Measurements from ENCODE around the gene NBAS. TPM values are rescaled to one million over a fixed set of nuclear protein-coding genes. Genes with fewer than 3 reads are reported as not detected.

The NBAS gene
- total RNA-seq, 1 experiment from 2014 or later, result 32.5 TPM

GRCh38 chr2:15230599-15231192, 330.4 kb downstream of the NBAS start:
- H3K4me2 ChIP-seq (ENCODE audit: insufficient read depth, insufficient read length, low read length), result no peak overlapping the region
- H3K9ac ChIP-seq (ENCODE audit: extremely low read depth, insufficient read length, low read length), result no peak overlapping the region
- TF ChIP-seq, protein P1, sequence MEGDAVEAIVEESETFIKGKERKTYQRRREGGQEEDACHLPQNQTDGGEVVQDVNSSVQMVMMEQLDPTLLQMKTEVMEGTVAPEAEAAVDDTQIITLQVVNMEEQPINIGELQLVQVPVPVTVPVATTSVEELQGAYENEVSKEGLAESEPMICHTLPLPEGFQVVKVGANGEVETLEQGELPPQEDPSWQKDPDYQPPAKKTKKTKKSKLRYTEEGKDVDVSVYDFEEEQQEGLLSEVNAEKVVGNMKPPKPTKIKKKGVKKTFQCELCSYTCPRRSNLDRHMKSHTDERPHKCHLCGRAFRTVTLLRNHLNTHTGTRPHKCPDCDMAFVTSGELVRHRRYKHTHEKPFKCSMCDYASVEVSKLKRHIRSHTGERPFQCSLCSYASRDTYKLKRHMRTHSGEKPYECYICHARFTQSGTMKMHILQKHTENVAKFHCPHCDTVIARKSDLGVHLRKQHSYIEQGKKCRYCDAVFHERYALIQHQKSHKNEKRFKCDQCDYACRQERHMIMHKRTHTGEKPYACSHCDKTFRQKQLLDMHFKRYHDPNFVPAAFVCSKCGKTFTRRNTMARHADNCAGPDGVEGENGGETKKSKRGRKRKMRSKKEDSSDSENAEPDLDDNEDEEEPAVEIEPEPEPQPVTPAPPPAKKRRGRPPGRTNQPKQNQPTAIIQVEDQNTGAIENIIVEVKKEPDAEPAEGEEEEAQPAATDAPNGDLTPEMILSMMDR (conservative IDR thresholded peaks at IDR 0.05), result no peak
- H3K23ac ChIP-seq (ENCODE audit: insufficient read length, low read depth, low read length), result no peak overlapping the region
- H3K27ac ChIP-seq (ENCODE audit: insufficient read length, low read depth, low read length), result no peak overlapping the region
- H3K56ac ChIP-seq (ENCODE audit: insufficient read length, low read depth, low read length), result no peak overlapping the region
- no peaks in the 10 kb centered on the region for H3K9me3 ChIP-seq (ENCODE audit: control insufficient read depth, low read depth, low read length)
- peaks cover 0 to 4% (median 3%) of the 10 kb centered on the region in 3 experiments; a peak in 3 of 7 replicates for H3K36me3 Mint-ChIP-seq (ENCODE audit: insufficient read depth in 1 of 3, low read depth in 3 of 3)
- no peak overlapping the region for H3K4ac ChIP-seq (ENCODE audit: low read depth, low read length)
- no peaks in the 10 kb centered on the region; a peak in 2 of 5 replicates for H3K9me3 Mint-ChIP-seq
- no peaks in the 10 kb centered on the region for H3K23me2 ChIP-seq (ENCODE audit: insufficient read length, low read depth, low read length, poor library complexity, severe bottlenecking)
- no peak overlapping the region for H2BK20ac ChIP-seq (ENCODE audit: low read depth, low read length, poor library complexity, severe bottlenecking)
- no peak overlapping the region for H4K5ac ChIP-seq (ENCODE audit: insufficient read length, low read depth, low read length)
- H3K14ac ChIP-seq (ENCODE audit: insufficient read depth, low read length), result no peak overlapping the region
- H2AK5ac ChIP-seq (ENCODE audit: insufficient read length, low read length), result no peak overlapping the region
- H2BK12ac ChIP-seq (ENCODE audit: insufficient read length, low read depth, low read length), result no peak overlapping the region
- H4K8ac ChIP-seq (replicated peaks; ENCODE audit: insufficient read length, low read depth, low read length), result no peak overlapping the region
- no peaks in the 10 kb centered on the region for H3K79me1 ChIP-seq (ENCODE audit: insufficient read depth, low read depth, low read length, poor library complexity, severe bottlenecking)
- H2BK15ac ChIP-seq (ENCODE audit: low read depth, low read length), result no peak overlapping the region
- no CpG with 5 or more reads among the region's 7 CpGs for WGBS (ENCODE audit: extremely low coverage, insufficient read length, low lambda C conversion rate)
- no peaks in the 10 kb centered on the region for H3K4me1 Mint-ChIP-seq
- no peak overlapping the region for H2AFZ ChIP-seq (ENCODE audit: low read length)
- no peaks in the 10 kb centered on the region for H3K79me2 ChIP-seq (ENCODE audit: insufficient read depth, low read length)
- H3K27ac Mint-ChIP-seq, result peak overlapping the region in 2 of 3 experiments; percentile 13 to 50; a peak in 1 of 7 replicates
- no peak overlapping the region for H3K4me3 Mint-ChIP-seq
- no peak for DNase-seq
- no peak overlapping the region for H2BK5ac ChIP-seq (ENCODE audit: insufficient read length, low read length)
- no peak overlapping the region for H4K91ac ChIP-seq (ENCODE audit: insufficient read length, low read depth, low read length)
- H3K18ac ChIP-seq (ENCODE audit: insufficient read length, low read depth, low read length), result no peak overlapping the region
- no peaks in the 10 kb centered on the region for H3K27me3 Mint-ChIP-seq (ENCODE audit: low read depth)
- H4K20me1 ChIP-seq (ENCODE audit: control insufficient read depth, insufficient read depth, insufficient read length), result no peaks in the 10 kb centered on the region
- no peaks in the 10 kb centered on the region for H3K4me1 ChIP-seq (ENCODE audit: insufficient read depth, low read length)
- no peaks in the 10 kb centered on the region for H3K27me3 ChIP-seq (ENCODE audit: insufficient read depth, low read length)
- H3T11ph ChIP-seq (ENCODE audit: low read length), result no peak overlapping the region
- no peak overlapping the region for H2BK120ac ChIP-seq (ENCODE audit: low read depth, low read length, poor library complexity, severe bottlenecking)
